RWPE1 (cell line): Measurements from ENCODE around the gene NLGN1.
"Not testable (repeated sequence)": the region's sequence is repeated elsewhere in the genome, so short reads cannot be mapped to it uniquely, and the experiment has no call there.

Experiments
- CTCF ChIA-PET: fragments of 350-600 bp; sonication (Branson Sonifier 250); formaldehyde crosslinking; extraction: SDS; loops from one replicate; lab custom pipeline; 2021; lab: Yijun Ruan, JAX
- POLR2A ChIA-PET: fragments of 400-600 bp; formaldehyde crosslinking; extraction: SDS; loops from one replicate; lab custom pipeline; 2020; ENCODE audit warnings: antibody characterized with exemption; ENCODE audit not compliant: low non-redundant PET; lab: Yijun Ruan, JAX
- DNase-seq: peaks from one replicate; pipeline ENCODE4 v3.0.0; 2012; ENCODE audit warnings: low spot score
- H3K27ac ChIP-seq: fragments of 450-650 bp; 2 replicates; pipeline ENCODE4 v1.5.1; 2017
- CTCF ChIP-seq: fragments of 450-650 bp; conservative IDR thresholded peaks from 2 replicates; pipeline ENCODE4 v1.5.1; 2017; ENCODE audit warnings: low read depth, mild to moderate bottlenecking

NLGN1 gene

GRCh38 chr3:173397161-173398110 lies at the start of gene NLGN1:
Gene NLGN1, plus strand, starts transcription at chr3:173397744.
- peak; percentile 8 for DNase-seq
- no peak within 1 kb of the TSS for H3K27ac ChIP-seq
- TF ChIP-seq CTCF: no peak
- ChIA-PET POLR2A (no interaction called here), CTCF (interaction anchor here (0.6 kb wide), 1 partner anchor 139 kb away, joined by 3 read pairs; no protein-coding TSS in a partner anchor)

- TF ChIP-seq CTCF: no peak
- ChIA-PET CTCF (no interaction called here), POLR2A (no interaction called here)
- no peak overlapping the region for H3K27ac ChIP-seq
- no peak for DNase-seq
These were observed 45.7 kb upstream of the NLGN1 start for GRCh38 chr3:173351886-173352285.

- DNase-seq, POLR2A ChIA-PET, H3K27ac ChIP-seq, CTCF ChIA-PET: not testable (repeated sequence)
These were observed 44.4 kb upstream of the NLGN1 start for GRCh38 chr3:173353137-173353536.

- ChIA-PET POLR2A (no interaction called here), CTCF (no interaction called here)
- TF ChIP-seq CTCF: no peak
- no peak for DNase-seq
- H3K27ac ChIP-seq: no peak overlapping the region
These were observed 43.4 kb upstream of the NLGN1 start for GRCh38 chr3:173354124-173354523.

- CTCF ChIA-PET: interaction anchor here (0.6 kb wide), 1 partner anchor 449 kb away, joined by 3 read pairs; no protein-coding TSS in a partner anchor
- DNase-seq: peak; percentile 33
- H3K27ac ChIP-seq: no peak overlapping the region
- peak; percentile 73 for TF ChIP-seq CTCF
- POLR2A ChIA-PET: no interaction called here
These were observed 25.6 kb upstream of the NLGN1 start for GRCh38 chr3:173371848-173372487.

- POLR2A ChIA-PET: no interaction called here
- CTCF ChIA-PET: interaction anchor here (0.6 kb wide), 1 partner anchor 44 kb away, joined by 3 read pairs; no protein-coding TSS in a partner anchor
- H3K27ac ChIP-seq: no peak overlapping the region
- TF ChIP-seq CTCF: no peak
- DNase-seq: no peak
These were observed 16.9 kb upstream of the NLGN1 start for GRCh38 chr3:173380681-173381080.

- DNase-seq, POLR2A ChIA-PET, CTCF ChIA-PET, H3K27ac ChIP-seq: not testable (repeated sequence)
These were observed 15.6 kb upstream of the NLGN1 start for GRCh38 chr3:173381936-173382335.
